HUES6 (cell line): ENCODE measurements around the gene LCOR.

ENCODE experiments used
- H3K27ac ChIP-seq: 2 replicates; pipeline ENCODE4 v1.7.0; 2013; ENCODE audit warnings: low read depth, mild to moderate bottlenecking, low read length, inconsistent platforms
- H3K27me3 ChIP-seq: 2 replicates; pipeline ENCODE4 v1.6.1; 2013; ENCODE audit warnings: low read length; ENCODE audit not compliant: control insufficient read depth, insufficient read depth
- H3K36me3 ChIP-seq: 2 replicates; pipeline ENCODE4 v1.6.1; 2013; ENCODE audit warnings: low read length; ENCODE audit not compliant: control insufficient read depth, insufficient read depth
- H3K4me1 ChIP-seq: 2 replicates; pipeline ENCODE4 v1.6.1; 2013; ENCODE audit warnings: low read length; ENCODE audit not compliant: control insufficient read depth, insufficient read depth
- H3K4me3 ChIP-seq: 2 replicates; pipeline ENCODE4 v1.5.1; 2013; ENCODE audit warnings: low read depth, low read length
- H3K9ac ChIP-seq: one replicate; pipeline ENCODE4 v1.6.1; 2013; ENCODE audit warnings: mild to moderate bottlenecking, low read length
- H3K9me3 ChIP-seq: 2 replicates; pipeline ENCODE4 v1.6.1; 2013; ENCODE audit warnings: low read depth, low read length; ENCODE audit not compliant: control insufficient read depth, insufficient read depth

Gene LCOR

DNA sequence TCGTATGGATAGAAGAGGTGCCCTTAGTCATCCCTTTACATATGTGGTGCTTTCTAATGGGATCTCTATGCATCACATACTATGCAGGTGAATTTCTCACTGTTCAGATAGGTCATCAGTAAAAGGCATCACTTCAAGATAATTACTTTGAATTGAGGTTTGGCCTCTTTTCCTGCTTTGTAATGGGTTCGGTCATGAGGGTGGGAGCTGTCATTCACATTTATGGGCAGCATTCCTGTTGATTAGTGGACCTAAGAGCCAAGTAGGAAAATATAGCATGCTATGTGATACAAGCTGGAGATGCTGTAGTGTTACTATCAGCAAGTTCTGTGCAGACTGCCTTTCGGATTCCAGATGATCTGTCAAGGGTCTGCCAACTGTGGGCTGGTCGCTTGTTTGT lies 156.3 kb downstream of the LCOR start:
- no peak overlapping the region for H3K9ac ChIP-seq
- H3K27me3 ChIP-seq, result no peaks in the 10 kb centered on the region
- H3K9me3 ChIP-seq, result no peaks in the 10 kb centered on the region
- H3K4me1 ChIP-seq, result no peaks in the 10 kb centered on the region; the same call in 1 of the 2 replicates
- no peak overlapping the region for H3K27ac ChIP-seq
- no peaks in the 10 kb centered on the region for H3K36me3 ChIP-seq
- no peak overlapping the region for H3K4me3 ChIP-seq

- Histone ChIP-seq H3K9me3 (no peaks in the 10 kb centered on the region), H3K4me3 (no peak overlapping the region), H3K27ac (no peak overlapping the region), H3K9ac (no peak overlapping the region), H3K4me1 (no peaks in the 10 kb centered on the region), H3K27me3 (no peaks in the 10 kb centered on the region), H3K36me3 (no peaks in the 10 kb centered on the region)
Measured at GRCh38 chr10:96991313-96991841, 159.3 kb downstream of the LCOR start.

DNA sequence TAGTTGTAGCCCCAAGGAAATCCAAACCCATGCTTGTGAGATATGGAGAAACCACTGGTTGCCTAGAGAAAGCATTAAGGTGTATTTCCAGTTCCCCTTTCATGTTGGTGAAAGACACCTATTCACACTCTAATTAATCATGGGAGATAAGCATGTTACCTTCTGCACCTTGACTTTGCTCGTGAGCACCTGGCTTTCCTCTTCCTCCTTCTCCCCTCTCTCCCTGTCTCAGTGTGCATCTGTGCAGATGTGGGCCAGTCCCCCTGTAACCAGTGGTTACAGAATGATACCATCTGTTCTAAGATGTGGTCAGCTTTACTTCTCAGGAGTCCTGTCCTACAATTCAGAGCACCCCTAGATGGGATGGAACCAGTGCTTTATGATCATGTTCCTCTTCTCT lies 160.6 kb downstream of the LCOR start:
- no peaks in the 10 kb centered on the region for H3K27me3 ChIP-seq
- no peak overlapping the region for H3K27ac ChIP-seq
- no peak overlapping the region for H3K4me3 ChIP-seq
- H3K36me3 ChIP-seq, result no peaks in the 10 kb centered on the region
- H3K9ac ChIP-seq, result no peak overlapping the region
- no peaks in the 10 kb centered on the region for H3K9me3 ChIP-seq
- no peaks in the 10 kb centered on the region for H3K4me1 ChIP-seq

- H3K4me1 ChIP-seq, result no peaks in the 10 kb centered on the region
- H3K9me3 ChIP-seq, result no peaks in the 10 kb centered on the region
- H3K27me3 ChIP-seq, result no peaks in the 10 kb centered on the region
- H3K9ac ChIP-seq, result no peak overlapping the region
- no peak overlapping the region for H3K27ac ChIP-seq
- H3K4me3 ChIP-seq, result no peak overlapping the region
- H3K36me3 ChIP-seq, result no peaks in the 10 kb centered on the region
Measured at GRCh38 chr10:96995851-96996250, 163.8 kb downstream of the LCOR start.

DNA sequence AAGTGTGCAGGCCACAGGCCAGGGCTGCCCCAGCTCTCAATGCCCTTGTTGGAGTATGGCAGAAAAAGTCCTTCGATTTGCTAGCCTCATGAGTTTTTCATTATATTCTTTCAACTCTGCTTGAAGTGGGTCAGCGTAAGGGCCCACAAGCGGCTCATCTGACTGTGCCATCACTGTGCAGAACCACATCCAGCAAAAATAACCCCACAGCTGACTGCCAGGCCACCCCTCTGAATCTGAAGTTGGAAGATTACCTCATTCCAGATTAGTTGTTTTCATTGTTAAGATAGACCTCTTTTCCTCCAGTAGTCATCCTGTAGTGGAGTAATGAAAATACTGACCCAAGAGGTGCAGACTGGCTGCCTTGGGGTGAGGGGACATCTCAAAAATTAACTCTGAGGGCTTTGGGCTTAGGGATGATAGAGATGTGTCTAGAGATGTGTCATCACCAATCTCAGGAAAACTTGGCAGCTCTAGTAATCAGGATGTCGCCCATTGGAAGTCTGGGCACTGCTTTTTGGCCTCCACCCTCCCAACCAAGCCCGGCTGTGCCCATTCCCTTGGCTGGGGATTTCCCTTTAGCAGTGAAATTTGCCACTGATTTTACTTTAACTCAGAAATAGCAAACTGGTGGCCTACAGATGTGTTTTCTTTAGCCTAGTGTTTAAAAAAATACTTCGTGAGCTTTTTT lies 164.3 kb downstream of the LCOR start:
- Histone ChIP-seq H3K9me3 (no peaks in the 10 kb centered on the region), H3K9ac (no peak overlapping the region), H3K4me3 (no peak overlapping the region), H3K4me1 (no peaks in the 10 kb centered on the region), H3K36me3 (no peaks in the 10 kb centered on the region), H3K27ac (no peak overlapping the region), H3K27me3 (no peaks in the 10 kb centered on the region)

- H3K4me1 ChIP-seq, result no peaks in the 10 kb centered on the region
- H3K27ac ChIP-seq, result no peak overlapping the region
- no peak overlapping the region for H3K9ac ChIP-seq
- H3K4me3 ChIP-seq, result no peak overlapping the region
- no peaks in the 10 kb centered on the region for H3K27me3 ChIP-seq
- H3K9me3 ChIP-seq, result no peaks in the 10 kb centered on the region
- H3K36me3 ChIP-seq, result no peaks in the 10 kb centered on the region
Measured at GRCh38 chr10:96998329-96998888, 166.3 kb downstream of the LCOR start.

- Histone ChIP-seq H3K9me3 (no peaks in the 10 kb centered on the region), H3K27me3 (no peaks in the 10 kb centered on the region), H3K9ac (no peak overlapping the region), H3K36me3 (no peaks in the 10 kb centered on the region), H3K27ac (no peak overlapping the region), H3K4me1 (no peaks in the 10 kb centered on the region), H3K4me3 (no peak overlapping the region)
Measured at GRCh38 chr10:96999337-96999736, 167.2 kb downstream of the LCOR start.

DNA sequence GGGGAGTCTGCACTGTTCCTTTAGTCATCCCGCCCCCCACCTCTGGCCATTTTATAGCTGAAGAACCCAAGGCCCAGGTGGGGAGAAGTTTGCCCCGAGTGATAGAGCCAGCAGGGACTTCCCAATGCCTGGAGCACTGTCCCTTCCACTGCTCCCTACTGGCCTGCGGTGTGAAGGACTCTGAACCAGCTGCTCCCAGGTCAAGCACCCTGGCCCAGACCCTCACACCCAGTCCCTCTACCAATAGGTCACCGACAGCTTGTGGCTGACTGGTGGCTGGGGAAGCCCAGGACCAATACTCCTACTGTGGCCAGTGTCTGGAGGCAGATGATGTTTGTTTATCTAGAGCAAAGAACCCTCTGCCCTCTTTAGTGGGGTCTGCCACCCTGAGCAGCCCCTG lies 167.9 kb downstream of the LCOR start:
- Histone ChIP-seq H3K27me3 (no peaks in the 10 kb centered on the region), H3K4me3 (no peak overlapping the region), H3K9me3 (no peaks in the 10 kb centered on the region), H3K27ac (no peak overlapping the region), H3K9ac (no peak overlapping the region), H3K36me3 (no peaks in the 10 kb centered on the region), H3K4me1 (no peaks in the 10 kb centered on the region)

DNA sequence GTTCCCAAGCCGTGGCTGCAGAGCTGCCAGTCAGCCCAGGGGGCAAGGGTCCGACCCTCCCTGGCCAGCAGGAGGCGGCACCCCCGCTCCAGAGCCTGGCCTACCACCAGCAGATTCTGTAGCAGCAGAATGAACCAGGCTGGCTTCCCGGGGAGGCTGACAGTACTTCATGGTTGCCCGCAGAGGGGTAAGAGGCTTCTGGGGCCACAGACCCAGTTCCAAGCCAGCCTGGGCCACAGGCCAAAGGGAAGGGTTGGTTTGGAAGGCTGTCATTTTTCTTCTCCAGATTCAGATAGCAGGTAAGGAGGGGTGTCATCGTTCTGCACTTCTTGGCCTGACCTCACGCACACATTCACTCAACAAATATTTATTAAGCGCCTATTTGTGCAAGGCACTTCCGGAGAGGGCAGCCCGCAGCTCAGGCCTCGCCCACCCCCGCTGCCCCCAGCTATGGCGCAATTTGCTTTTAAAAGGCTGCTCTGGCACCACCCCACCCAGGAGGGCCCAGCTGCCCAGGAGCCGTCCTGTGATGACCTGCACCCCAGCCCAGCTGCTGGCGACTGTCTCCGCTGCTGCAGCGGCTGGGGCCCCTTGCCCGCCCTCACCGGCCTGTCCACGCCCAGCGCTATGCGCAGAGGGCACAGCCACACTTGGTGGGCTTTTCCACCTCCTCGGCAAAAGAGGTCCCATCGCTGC lies 168.5 kb downstream of the LCOR start:
- Histone ChIP-seq H3K9me3 (no peaks in the 10 kb centered on the region), H3K27ac (no peak overlapping the region), H3K27me3 (no peaks in the 10 kb centered on the region), H3K4me1 (no peaks in the 10 kb centered on the region), H3K9ac (no peak overlapping the region), H3K4me3 (no peak overlapping the region), H3K36me3 (no peaks in the 10 kb centered on the region)

GRCh38 chr10:97001183-97001991 lies 169.3 kb downstream of the LCOR start:
- no peaks in the 10 kb centered on the region for H3K4me1 ChIP-seq
- no peaks in the 10 kb centered on the region for H3K27me3 ChIP-seq
- H3K36me3 ChIP-seq, result no peaks in the 10 kb centered on the region
- H3K9me3 ChIP-seq, result no peaks in the 10 kb centered on the region
- H3K9ac ChIP-seq, result no peak overlapping the region
- no peak overlapping the region for H3K4me3 ChIP-seq
- H3K27ac ChIP-seq, result no peak overlapping the region
